Natural killer cell (primary cell): ENCODE measurements around the gene TFAP2D. TPM values are rescaled to one million over a fixed set of nuclear protein-coding genes. Genes with fewer than 3 reads are reported as not detected.

Experiments used
- ATAC-seq, 3 donors: fragments of 150-1000 bp in 2 of 3; fragments of 200-7000 bp in 1 of 3; cut with Tn5 transposase; 1 replicate in 1 of 3; 2 replicates in 2 of 3; pipeline ENCODE4 v1.10.0; 2021; ENCODE audit warnings: mild to moderate bottlenecking in 2 of 3, moderate library complexity in 2 of 3
- DNase-seq, 2 donors: peaks; one replicate each; pipeline versions ENCODE4 v3.0.0 to v3.0.0-alpha.2; 2013 to 2021; ENCODE audit warnings: mixed read lengths in 1 of 2
- H3K27ac ChIP-seq: one replicate; pipeline ENCODE4 v1.5.1; 2013; ENCODE audit warnings: mild to moderate bottlenecking, low read length
- H3K27me3 ChIP-seq: one replicate; pipeline ENCODE4 v1.6.1; 2013; ENCODE audit warnings: low read length; ENCODE audit not compliant: control insufficient read depth, insufficient read depth
- H3K36me3 ChIP-seq: one replicate; pipeline ENCODE4 v1.6.1; 2013; ENCODE audit warnings: low read length; ENCODE audit not compliant: control insufficient read depth, insufficient read depth
- H3K4me1 ChIP-seq: one replicate; pipeline ENCODE4 v1.6.1; 2013; ENCODE audit warnings: low read length; ENCODE audit not compliant: control insufficient read depth, insufficient read depth
- H3K4me3 ChIP-seq: one replicate; pipeline ENCODE4 v1.5.1; 2013; ENCODE audit warnings: low read length
- H3K9me3 ChIP-seq: one replicate; pipeline ENCODE4 v1.6.1; 2013; ENCODE audit warnings: low read length; ENCODE audit not compliant: control insufficient read depth, insufficient read depth
- H3K27ac Mint-ChIP-seq, 2 donors: one replicate each; pipeline ENCODE4 v1.8.0; 2022; ENCODE audit warnings: mild to moderate bottlenecking in 2 of 2, mixed read lengths in 2 of 2, moderate library complexity in 1 of 2
- H3K27me3 Mint-ChIP-seq, 2 donors: one replicate each; pipeline ENCODE4 v1.8.0; 2022; ENCODE audit warnings: low read depth in 2 of 2, mixed read lengths in 2 of 2
- H3K36me3 Mint-ChIP-seq: one replicate; pipeline ENCODE4 v1.8.0; 2022; ENCODE audit warnings: mixed read lengths
- H3K4me1 Mint-ChIP-seq, 2 donors: one replicate each; pipeline ENCODE4 v1.8.0; 2022; ENCODE audit warnings: mixed read lengths in 2 of 2
- H3K4me3 Mint-ChIP-seq: one replicate; pipeline ENCODE4 v1.8.0; 2022; ENCODE audit warnings: mild to moderate bottlenecking, moderate library complexity, mixed read lengths
- H3K9me3 Mint-ChIP-seq, 2 donors: one replicate each; pipeline ENCODE4 v1.8.0; 2022; ENCODE audit warnings: mixed read lengths in 2 of 2
- WGBS: methylation state at CpG from one replicate; pipeline ENCODE4 v1.1.7; 2013; ENCODE audit warnings: missing lambda C conversion rate; ENCODE audit not compliant: insufficient coverage; 5-methylcytosine and 5-hydroxymethylcytosine counted together
- intact Hi-C: fragments of 100-400 bp; cut with micrococcal nuclease; formaldehyde crosslinking; loops from one replicate; pipeline ENCODE4 v1.14.2; 2022
- total RNA-seq, 4 donors: library from RNA; stranded (reverse); fragments of 120-200 nt in 1 of 4; gene quantifications; one replicate each; pipeline versions ENCODE4 v1.2.3 to v1.2.4, GENCODE V29; 2013 to 2022
- TF ChIP-seq, protein P1 (sequence below): fragments of 200-600 bp; IDR thresholded peaks from one replicate; pipeline ENCODE4 v1.8.0; 2022; ENCODE audit warnings: antibody characterized with exemption

The TFAP2D gene
- total RNA-seq, 3 donors from 2014 or later (not counting 1 experiment from before 2014, with no cell fraction given) = not detected

GRCh38 chr6:50707652-50708300, 5.5 kb upstream of the TFAP2D start:
- H3K4me3 Mint-ChIP-seq = no peak overlapping the region
- peaks cover 4% of the 10 kb centered on the region for H3K9me3 ChIP-seq
- H3K27ac ChIP-seq = no peak overlapping the region
- peaks cover 16 to 17% of the 10 kb centered on the region in 2 donors for H3K9me3 Mint-ChIP-seq
- DNase-seq (no peak), ATAC-seq (no peak)
- peaks cover 5% of the 10 kb centered on the region for H3K27me3 ChIP-seq
- H3K4me1 ChIP-seq = no peaks in the 10 kb centered on the region
- 10% methylated on average over 27 of the region's 27 CpGs for WGBS
- no peaks in the 10 kb centered on the region for H3K4me1 Mint-ChIP-seq
- TF ChIP-seq, protein P1, sequence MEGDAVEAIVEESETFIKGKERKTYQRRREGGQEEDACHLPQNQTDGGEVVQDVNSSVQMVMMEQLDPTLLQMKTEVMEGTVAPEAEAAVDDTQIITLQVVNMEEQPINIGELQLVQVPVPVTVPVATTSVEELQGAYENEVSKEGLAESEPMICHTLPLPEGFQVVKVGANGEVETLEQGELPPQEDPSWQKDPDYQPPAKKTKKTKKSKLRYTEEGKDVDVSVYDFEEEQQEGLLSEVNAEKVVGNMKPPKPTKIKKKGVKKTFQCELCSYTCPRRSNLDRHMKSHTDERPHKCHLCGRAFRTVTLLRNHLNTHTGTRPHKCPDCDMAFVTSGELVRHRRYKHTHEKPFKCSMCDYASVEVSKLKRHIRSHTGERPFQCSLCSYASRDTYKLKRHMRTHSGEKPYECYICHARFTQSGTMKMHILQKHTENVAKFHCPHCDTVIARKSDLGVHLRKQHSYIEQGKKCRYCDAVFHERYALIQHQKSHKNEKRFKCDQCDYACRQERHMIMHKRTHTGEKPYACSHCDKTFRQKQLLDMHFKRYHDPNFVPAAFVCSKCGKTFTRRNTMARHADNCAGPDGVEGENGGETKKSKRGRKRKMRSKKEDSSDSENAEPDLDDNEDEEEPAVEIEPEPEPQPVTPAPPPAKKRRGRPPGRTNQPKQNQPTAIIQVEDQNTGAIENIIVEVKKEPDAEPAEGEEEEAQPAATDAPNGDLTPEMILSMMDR = no peak
- H3K27ac Mint-ChIP-seq = no peak overlapping the region
- H3K36me3 ChIP-seq = no peaks in the 10 kb centered on the region
- H3K27me3 Mint-ChIP-seq = peaks cover 27 to 34% of the 10 kb centered on the region in 2 donors
- no peak overlapping the region for H3K4me3 ChIP-seq
- H3K36me3 Mint-ChIP-seq = peaks cover 19% of the 10 kb centered on the region
- intact Hi-C loops = no loop called here

GRCh38 chr6:50708664-50709365, 4.5 kb upstream of the TFAP2D start:
- H3K27ac ChIP-seq = no peak overlapping the region
- TF ChIP-seq, protein P1 = no peak
- H3K36me3 Mint-ChIP-seq = peaks cover 21% of the 10 kb centered on the region
- H3K27me3 ChIP-seq = peaks cover 7% of the 10 kb centered on the region
- DNase-seq = no peak
- intact Hi-C loops = no loop called here
- ATAC-seq = no peak
- no peak overlapping the region for H3K27ac Mint-ChIP-seq
- no peaks in the 10 kb centered on the region for H3K4me1 ChIP-seq
- no peaks in the 10 kb centered on the region for H3K36me3 ChIP-seq
- H3K4me1 Mint-ChIP-seq = no peaks in the 10 kb centered on the region
- peaks cover 34 to 37% of the 10 kb centered on the region in 2 donors for H3K27me3 Mint-ChIP-seq
- peaks cover 12 to 13% of the 10 kb centered on the region in 2 donors for H3K9me3 Mint-ChIP-seq
- peaks cover 4% of the 10 kb centered on the region for H3K9me3 ChIP-seq
- 17% methylated on average over 20 of the region's 22 CpGs for WGBS
- no peak overlapping the region for H3K4me3 Mint-ChIP-seq
- no peak overlapping the region for H3K4me3 ChIP-seq

GRCh38 chr6:50709366-50709734, 4.0 kb upstream of the TFAP2D start:
- no peak overlapping the region for H3K27ac ChIP-seq
- no peak overlapping the region for H3K4me3 Mint-ChIP-seq
- DNase-seq = no peak
- intact Hi-C loops = no loop called here
- TF ChIP-seq, protein P1 = no peak
- H3K9me3 Mint-ChIP-seq = peaks cover 14 to 16% of the 10 kb centered on the region in 2 donors
- peaks cover 7% of the 10 kb centered on the region for H3K27me3 ChIP-seq
- H3K4me1 Mint-ChIP-seq = no peaks in the 10 kb centered on the region
- no peak overlapping the region for H3K4me3 ChIP-seq
- peaks cover 37 to 43% of the 10 kb centered on the region in 2 donors for H3K27me3 Mint-ChIP-seq
- H3K9me3 ChIP-seq = peaks cover 4% of the 10 kb centered on the region
- no peak overlapping the region for H3K27ac Mint-ChIP-seq
- no peak for ATAC-seq
- H3K4me1 ChIP-seq = no peaks in the 10 kb centered on the region
- H3K36me3 ChIP-seq = no peaks in the 10 kb centered on the region
- 6% methylated on average over 6 of the region's 6 CpGs for WGBS
- H3K36me3 Mint-ChIP-seq = peaks cover 26% of the 10 kb centered on the region
